GM21381 (cell line): Measurements from ENCODE around the gene KDELR3.

Experiments
- ATAC-seq: cut with Tn5 transposase; IDR thresholded peaks from one replicate; pipeline ENCODE4 v1.9.1; 2021; ENCODE audit warnings: mild to moderate bottlenecking, moderate library complexity; ENCODE audit not compliant: unreplicated experiment

The KDELR3 gene

DNA sequence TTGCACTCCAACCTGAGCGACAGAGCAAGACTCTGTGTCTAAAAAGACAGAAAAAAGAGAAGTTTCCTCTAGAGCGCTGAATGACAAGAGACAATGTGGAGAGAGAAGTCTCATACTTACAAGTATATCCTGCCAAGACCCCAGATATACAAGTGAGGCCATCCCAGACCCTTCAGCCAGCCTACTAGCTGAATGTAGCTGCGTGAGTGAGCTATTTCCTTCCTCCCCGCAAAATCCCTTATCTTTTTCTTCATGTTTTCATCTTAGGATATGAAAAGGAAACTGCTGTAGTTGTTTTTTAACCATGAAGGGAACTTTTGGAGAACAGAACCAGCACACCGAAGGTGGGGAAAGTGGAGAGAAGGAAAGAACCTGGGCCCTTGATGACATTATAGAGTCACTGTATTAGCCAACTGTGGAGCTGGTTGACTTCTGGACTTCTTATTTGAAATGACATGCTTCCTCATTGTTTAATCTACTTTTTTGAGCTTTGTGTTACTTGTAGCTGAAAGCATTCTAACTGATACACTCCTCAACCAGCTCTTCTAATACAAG, 42.6 kb downstream of the KDELR3 start:
- ATAC-seq = no peak

DNA sequence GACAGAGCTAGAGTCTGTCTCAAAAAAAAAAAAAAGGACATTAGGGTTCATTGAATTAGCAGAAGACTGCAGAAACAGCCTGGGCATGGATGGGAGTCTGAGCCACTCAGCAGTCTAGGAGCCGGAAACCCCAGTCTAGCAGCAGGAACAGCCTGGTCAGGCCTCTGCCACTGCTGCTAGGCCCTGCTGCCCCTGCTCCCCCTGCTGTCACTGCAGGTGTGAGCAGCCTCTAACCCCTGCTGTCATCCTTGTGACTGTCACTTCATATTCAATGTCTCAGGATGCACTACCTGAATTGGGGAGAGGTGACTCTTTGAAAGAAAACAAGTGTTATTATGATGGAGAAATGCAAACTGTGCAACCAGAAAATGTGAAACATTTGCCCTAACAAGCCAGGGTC, 45.2 kb downstream of the KDELR3 start:
- no peak for ATAC-seq

DNA sequence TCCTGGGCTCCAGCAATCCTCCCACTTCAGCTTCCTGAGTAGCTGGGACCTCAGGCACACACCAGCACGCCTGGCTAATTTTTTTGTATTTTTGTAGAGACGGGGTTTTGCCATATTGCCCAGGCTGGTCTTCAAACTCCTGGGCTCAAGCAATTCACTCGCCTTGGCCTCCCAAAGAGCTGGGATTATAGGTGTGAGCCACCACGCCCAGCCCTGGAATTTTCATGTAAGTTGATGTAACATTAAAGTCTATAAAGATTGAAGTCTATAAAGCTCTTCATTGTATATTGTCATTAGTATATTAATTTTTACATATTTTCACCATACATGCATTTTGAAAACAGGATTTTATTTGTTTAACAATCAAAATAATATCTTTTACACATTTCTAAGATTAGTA, 50.7 kb downstream of the KDELR3 start:
- no peak for ATAC-seq

DNA sequence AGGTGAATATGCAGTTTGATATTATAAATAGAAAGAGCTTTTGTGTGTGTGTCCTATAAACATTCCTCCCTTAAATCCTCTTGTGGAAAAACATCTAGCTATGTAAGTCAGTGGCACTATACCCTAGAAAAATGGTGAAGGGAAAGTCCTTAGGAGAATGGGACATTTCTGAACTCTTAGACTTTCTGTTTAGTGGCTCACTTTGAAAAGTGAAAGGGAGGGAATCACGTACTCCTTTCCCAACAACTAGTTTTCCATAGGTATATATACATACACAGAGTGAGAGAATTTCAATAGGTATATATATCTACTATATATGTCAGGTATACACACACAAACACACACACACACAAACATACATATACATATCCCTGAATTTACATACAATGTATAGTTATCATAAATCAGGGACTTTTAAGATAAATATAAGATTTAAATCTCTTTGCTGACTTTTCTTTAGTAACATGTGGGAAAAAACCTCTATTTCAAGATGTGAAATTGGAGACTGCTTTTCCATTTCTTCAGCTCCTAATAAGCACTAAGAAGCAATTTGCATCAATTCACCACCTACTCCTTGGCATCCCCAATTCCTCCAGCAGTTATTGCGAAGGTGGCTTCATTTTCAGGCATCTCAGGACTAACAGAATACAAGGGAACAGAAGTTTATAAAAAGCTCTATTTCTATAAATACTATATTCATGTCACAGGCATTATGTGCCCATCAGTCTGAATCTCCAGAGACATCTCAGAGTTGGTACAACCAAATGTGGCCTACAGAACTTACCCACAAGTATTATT, 51.8 kb downstream of the KDELR3 start:
- no peak for ATAC-seq

DNA sequence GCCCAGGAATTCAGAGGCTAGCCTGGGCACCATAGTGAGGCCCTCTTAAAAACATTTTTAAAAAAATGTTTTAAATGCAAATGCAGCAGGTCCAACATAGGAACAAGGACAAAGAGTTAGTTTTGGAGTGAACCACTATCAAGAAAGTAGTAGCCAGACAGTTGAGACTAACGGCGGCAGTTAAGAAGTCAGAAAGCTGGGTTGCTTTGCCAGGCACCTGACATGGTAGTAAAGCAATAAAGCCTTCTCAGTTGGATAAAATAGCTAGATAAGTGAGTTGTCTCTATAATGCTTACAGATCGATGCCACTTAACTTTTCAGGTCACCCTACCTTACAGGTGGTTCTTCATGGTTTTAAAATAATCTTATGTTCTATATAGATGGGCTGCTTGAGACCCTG, 55.1 kb downstream of the KDELR3 start:
- no peak for ATAC-seq

DNA sequence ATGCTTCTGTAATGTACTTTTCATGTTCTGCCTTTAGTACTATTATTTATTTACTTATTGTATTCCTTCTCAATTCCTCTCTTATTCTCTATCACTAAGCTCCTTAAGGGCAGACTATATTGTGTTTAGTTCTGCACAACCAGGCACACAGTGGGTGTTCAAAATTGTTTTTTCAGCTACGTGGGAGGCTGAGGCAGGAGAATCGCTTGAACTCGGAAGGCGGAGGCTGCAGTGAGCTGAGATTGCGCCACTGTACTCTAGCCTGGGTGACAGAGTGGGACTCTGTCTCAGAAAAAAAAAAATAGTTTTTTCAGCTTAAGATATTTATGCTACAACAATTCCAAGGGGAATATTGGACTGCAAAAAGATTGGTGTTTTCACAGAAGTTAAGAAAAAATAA, 55.6 kb downstream of the KDELR3 start:
- no peak for ATAC-seq

DNA sequence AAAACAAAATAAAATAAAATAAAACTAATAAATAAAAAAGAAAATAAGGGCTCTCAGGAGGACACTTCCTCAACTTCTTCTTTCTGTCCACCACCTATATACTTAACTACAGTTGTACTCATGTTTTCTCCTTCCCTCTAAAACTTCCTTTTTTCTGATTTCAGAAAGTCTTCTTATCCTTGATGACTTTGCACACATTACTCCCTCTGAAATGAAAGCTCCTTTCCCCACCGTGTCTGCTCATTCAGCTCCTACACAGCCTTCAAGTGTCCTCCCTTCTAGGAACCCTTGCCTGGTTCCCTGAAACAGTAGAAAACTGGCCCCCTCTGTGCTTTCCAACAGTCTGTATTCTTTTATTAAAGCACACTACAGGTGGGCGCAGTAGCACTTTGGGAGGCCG, 56.5 kb downstream of the KDELR3 start:
- no peak for ATAC-seq

DNA sequence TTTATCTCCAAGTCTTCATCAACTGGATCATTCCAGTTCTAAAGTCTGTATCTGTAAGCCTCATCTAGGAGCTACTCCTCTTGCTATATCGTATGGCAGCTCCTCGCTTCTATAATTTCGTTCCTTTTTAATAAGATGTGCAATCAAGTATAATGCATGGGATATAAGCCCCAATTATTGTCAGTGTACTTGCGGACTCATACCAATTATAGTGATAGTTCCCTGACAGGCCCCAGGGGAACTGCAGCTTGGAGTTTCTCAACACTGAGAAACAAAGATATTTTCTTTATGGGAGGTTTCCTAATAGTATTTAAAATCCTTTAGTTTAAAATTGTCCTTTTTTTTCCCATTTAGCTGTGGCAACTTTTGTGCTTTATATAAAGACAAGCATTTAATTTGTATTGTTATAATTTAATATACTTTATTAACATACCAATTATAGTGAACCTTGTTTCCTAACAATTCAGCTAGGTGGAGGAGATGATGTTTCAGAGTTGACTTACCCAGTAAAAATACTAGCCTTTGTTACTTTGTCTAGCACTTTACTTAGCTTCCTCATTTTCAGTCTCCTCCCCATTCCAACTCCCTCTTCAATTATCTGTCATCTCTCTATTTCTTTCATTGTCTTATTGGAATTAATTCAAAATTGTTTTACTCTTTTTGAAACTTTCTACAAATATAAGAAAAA, 63.5 kb downstream of the KDELR3 start:
- ATAC-seq = no peak
